ENCODE results near the gene NEUROD4.

NEUROD4 gene

GRCh38 chr12:55034218-55034617, 14.4 kb downstream of the NEUROD4 start:
- ChIA-PET POLR2A (no interaction called here), CTCF (interaction anchor here (0.9 to 2.8 kb wide), 5 partner anchors 16 to 285 kb away, joined by 3 to 14 read pairs (median 7); no protein-coding TSS in a partner anchor)
- no peak for TF ChIP-seq CTCF (IDR thresholded peaks at IDR 0.05; ENCODE audit: control extremely low read depth, extremely low read depth, low read depth, missing control alignments)
- no peak for DNase-seq (ENCODE audit: extremely low spot score)

- ChIA-PET CTCF (interaction anchor here (1.0 to 2.0 kb wide), 4 partner anchors 9 to 36 kb away, joined by 3 to 7 read pairs (median 4); no protein-coding TSS in a partner anchor), POLR2A (no interaction called here)
- DNase-seq (ENCODE audit: extremely low spot score) = no peak
- TF ChIP-seq CTCF (IDR thresholded peaks at IDR 0.05; ENCODE audit: control extremely low read depth, extremely low read depth, low read depth, missing control alignments) = no peak
Measured at GRCh38 chr12:55036326-55037115, 16.7 kb downstream of the NEUROD4 start.

- TF ChIP-seq CTCF (IDR thresholded peaks at IDR 0.05; ENCODE audit: control extremely low read depth, extremely low read depth, low read depth, missing control alignments) = no peak
- CTCF ChIA-PET = interaction anchor here (1.0 to 2.0 kb wide), 4 partner anchors 8 to 35 kb away, joined by 3 to 7 read pairs (median 4); no protein-coding TSS in a partner anchor
- no peak for DNase-seq (ENCODE audit: extremely low spot score)
- POLR2A ChIA-PET = no interaction called here
Measured at GRCh38 chr12:55037351-55037987, 17.7 kb downstream of the NEUROD4 start.

- POLR2A ChIA-PET = no interaction called here
- no peak for TF ChIP-seq CTCF (IDR thresholded peaks at IDR 0.05; ENCODE audit: control extremely low read depth, extremely low read depth, low read depth, missing control alignments)
- DNase-seq (ENCODE audit: extremely low spot score) = no peak
- CTCF ChIA-PET = interaction anchor here (1.3 kb wide), 4 partner anchors 32 to 444 kb away, joined by 3 to 5 read pairs (median 4); no protein-coding TSS in a partner anchor
Measured at GRCh38 chr12:55039395-55040354, 19.9 kb downstream of the NEUROD4 start.

- TF ChIP-seq CTCF (IDR thresholded peaks at IDR 0.05; ENCODE audit: control extremely low read depth, extremely low read depth, low read depth, missing control alignments) = no peak
- DNase-seq (ENCODE audit: extremely low spot score) = no peak
- ChIA-PET POLR2A (no interaction called here), CTCF (interaction anchor here (1.8 kb wide), 1 partner anchor 13 kb away, joined by 4 read pairs; no protein-coding TSS in a partner anchor)
Measured at GRCh38 chr12:55041345-55042055, 21.7 kb downstream of the NEUROD4 start.
